Gastroesophageal sphincter (tissue), 4 donors: ENCODE data around the gene NLK. TPM values are rescaled to one million over a fixed set of nuclear protein-coding genes. Genes with fewer than 3 reads are reported as not detected.
"Not testable (repeated sequence)": the region's sequence is repeated elsewhere in the genome, so short reads cannot be mapped to it uniquely, and the experiment has no call there.

Experiments used
- ATAC-seq: fragments of 150-250 bp; one replicate; pipeline ENCODE4 v1.9.1; 2016; ENCODE audit warnings: mild to moderate bottlenecking, moderate library complexity
- H3K27ac ChIP-seq, 4 donors: fragments of 200-600 bp; sonication (generic) in 3 of 4; 1 replicate in 3 of 4; 2 replicates in 1 of 4; pipeline ENCODE4 v1.5.1; 2016 to 2019
- H3K27me3 ChIP-seq: fragments of 200-600 bp; sonication (generic); one replicate; pipeline ENCODE4 v1.5.1; 2019
- H3K36me3 ChIP-seq, 2 donors: fragments of 200-600 bp; sonication (generic); one replicate each; pipeline ENCODE4 v1.5.1; 2019; ENCODE audit warnings: control low read depth in 1 of 2
- H3K4me1 ChIP-seq, 3 donors: fragments of 200-600 bp; sonication (generic); 1 replicate in 2 of 3; 2 replicates in 1 of 3; pipeline ENCODE4 v1.5.1; 2016 to 2019; ENCODE audit warnings: control low read depth in 2 of 3
- H3K4me3 ChIP-seq, 2 donors: fragments of 200-600 bp; sonication (generic); one replicate each; pipeline ENCODE4 v1.5.1; 2019; ENCODE audit warnings: mild to moderate bottlenecking in 1 of 2, moderate library complexity in 1 of 2
- H3K9me3 ChIP-seq, 3 donors: fragments of 200-600 bp; sonication (generic); one replicate each; pipeline ENCODE4 v1.5.1; 2017 to 2019; ENCODE audit warnings: control low read depth in 2 of 3
- CTCF ChIP-seq, 4 experiments: fragments of 200-600 bp in 2 of 4; fragments of 450-650 bp in 2 of 4; sonication (generic) in 1 of 4; IDR thresholded peaks; one replicate each; pipeline ENCODE4 v1.5.1; 2017 to 2019; ENCODE audit warnings: antibody characterized with exemption in 4 of 4, mild to moderate bottlenecking in 2 of 4, moderate library complexity in 2 of 4
- EP300 ChIP-seq: sonication (generic); formaldehyde crosslinking; IDR thresholded peaks from one replicate; pipeline ENCODE4 v1.6.1; 2017; ENCODE audit warnings: antibody characterized with exemption, mild to moderate bottlenecking
- POLR2A ChIP-seq, 2 donors: fragments of 450-650 bp; IDR thresholded peaks; one replicate each; pipeline ENCODE4 v1.6.1; 2017; ENCODE audit warnings: antibody characterized with exemption in 2 of 2, mild to moderate bottlenecking in 2 of 2, moderate library complexity in 1 of 2
- POLR2AphosphoS5 ChIP-seq: sonication (generic); formaldehyde crosslinking; IDR thresholded peaks from one replicate; pipeline ENCODE4 v1.6.1; 2017; ENCODE audit warnings: antibody characterized with exemption
- WGBS, 2 donors: methylation state at CpG; one replicate each; pipeline ENCODE4 v1.1.5; 2018; ENCODE audit warnings: low coverage in 1 of 2; 5-methylcytosine and 5-hydroxymethylcytosine counted together
- total RNA-seq, 4 donors: library from RNA; depleted of rRNA; stranded (reverse); fragments of >200 nt; gene quantifications; one replicate each; pipeline ENCODE4 v1.1.0, GENCODE V29; 2016

NLK gene
- total RNA-seq, 4 donors from 2014 or later: 12.8 to 16.1 (median 13.8) TPM

GRCh38 chr17:28096756-28097155 is 54.3 kb downstream of the NLK start:
- Histone ChIP-seq H3K4me1 (peaks cover 0 to 5% (median 0%) of the 10 kb centered on the region in 3 donors), H3K27ac (no peak overlapping the region), H3K4me3 (no peak overlapping the region), H3K36me3 (no peaks in the 10 kb centered on the region), H3K27me3 (no peaks in the 10 kb centered on the region), H3K9me3 (no peaks in the 10 kb centered on the region)
- ATAC-seq: no peak
- no peak for TF ChIP-seq EP300
- no peak for TF ChIP-seq POLR2A (IDR thresholded peaks at IDR 0.05)
- no peak for TF ChIP-seq CTCF (IDR thresholded peaks at IDR 0.05)
- TF ChIP-seq POLR2AphosphoS5: no peak
- 47 to 48% methylated on average over 1 of the region's 1 CpG for WGBS, 2 donors

- no peaks in the 10 kb centered on the region for H3K36me3 ChIP-seq
Observed at GRCh38 chr17:28097254-28097653, 54.8 kb downstream of the NLK start.

GRCh38 chr17:28097901-28098300 is 55.4 kb downstream of the NLK start:
- Histone ChIP-seq H3K27ac (no peak overlapping the region), H3K36me3 (no peaks in the 10 kb centered on the region), H3K27me3 (no peaks in the 10 kb centered on the region), H3K4me1 (peaks cover 0 to 5% (median 0%) of the 10 kb centered on the region in 3 donors), H3K4me3 (no peak overlapping the region), H3K9me3 (peaks cover 0 to 5% (median 0%) of the 10 kb centered on the region in 3 donors)
- TF ChIP-seq CTCF (IDR thresholded peaks at IDR 0.05) (no peak), POLR2AphosphoS5 (no peak), EP300 (no peak), POLR2A (IDR thresholded peaks at IDR 0.05) (no peak)
- no peak for ATAC-seq
- 25 to 34% methylated on average over 2 of the region's 2 CpGs for WGBS, 2 donors

More at GRCh38 chr17:28097254-28097653, 54.8 kb downstream of the NLK start:
- Histone ChIP-seq H3K9me3 (peaks cover 0 to 3% (median 0%) of the 10 kb centered on the region in 3 donors), H3K27ac (no peak overlapping the region), H3K4me1 (peaks cover 0 to 5% (median 0%) of the 10 kb centered on the region in 3 donors), H3K4me3 (no peak overlapping the region), H3K27me3 (no peaks in the 10 kb centered on the region)
- TF ChIP-seq EP300 (no peak), POLR2A (IDR thresholded peaks at IDR 0.05) (no peak), POLR2AphosphoS5 (no peak), CTCF (IDR thresholded peaks at IDR 0.05) (no peak)
- ATAC-seq: no peak
- 31 to 55% methylated on average over 1 of the region's 1 CpG for WGBS, 2 donors

GRCh38 chr17:28098591-28098990 is 56.1 kb downstream of the NLK start:
- not testable (repeated sequence) for H3K36me3 ChIP-seq, H3K4me3 ChIP-seq, H3K4me1 ChIP-seq, H3K9me3 ChIP-seq, H3K27ac ChIP-seq, H3K27me3 ChIP-seq, ATAC-seq
- WGBS, 2 donors: 97 to 100% methylated on average over 8 to 11 of the region's 12 CpGs

GRCh38 chr17:28100251-28100650 is 57.8 kb downstream of the NLK start:
- WGBS, 2 donors: 85 to 96% methylated on average over 1 of the region's 1 CpG
- Histone ChIP-seq H3K4me3 (no peak overlapping the region), H3K27ac (no peak overlapping the region), H3K4me1 (peaks cover 0 to 5% (median 0%) of the 10 kb centered on the region in 3 donors), H3K36me3 (no peaks in the 10 kb centered on the region), H3K9me3 (peaks cover 0 to 5% (median 0%) of the 10 kb centered on the region in 3 donors), H3K27me3 (no peaks in the 10 kb centered on the region)
- TF ChIP-seq CTCF (IDR thresholded peaks at IDR 0.05) (no peak), EP300 (no peak), POLR2A (IDR thresholded peaks at IDR 0.05) (no peak), POLR2AphosphoS5 (no peak)
- no peak for ATAC-seq
